A673 (cell line): ENCODE data around the gene C14orf132.

Experiments used
- EZH2 ChIP-seq: fragments of 200-600 bp; sonication (generic); IDR thresholded peaks from 2 replicates; pipeline ENCODE4 v1.6.1; 2017; ENCODE audit warnings: borderline replicate concordance, low read depth, mild to moderate bottlenecking, mixed read lengths, antibody characterized with exemption, low read length; ENCODE audit not compliant: poor library complexity, severe bottlenecking
- TF ChIP-seq, protein P1 (sequence below): fragments of 300-800, 200-600 bp; sonication (generic); conservative IDR thresholded peaks from 2 replicates; pipeline ENCODE4 v1.5.1; 2017; ENCODE audit warnings: low read depth, mild to moderate bottlenecking, antibody characterized with exemption, low read length, moderate library complexity, mixed read lengths

GRCh38 chr14:96108061-96108795 lies 69.1 kb downstream of the C14orf132 start:
- TF ChIP-seq, protein P1, sequence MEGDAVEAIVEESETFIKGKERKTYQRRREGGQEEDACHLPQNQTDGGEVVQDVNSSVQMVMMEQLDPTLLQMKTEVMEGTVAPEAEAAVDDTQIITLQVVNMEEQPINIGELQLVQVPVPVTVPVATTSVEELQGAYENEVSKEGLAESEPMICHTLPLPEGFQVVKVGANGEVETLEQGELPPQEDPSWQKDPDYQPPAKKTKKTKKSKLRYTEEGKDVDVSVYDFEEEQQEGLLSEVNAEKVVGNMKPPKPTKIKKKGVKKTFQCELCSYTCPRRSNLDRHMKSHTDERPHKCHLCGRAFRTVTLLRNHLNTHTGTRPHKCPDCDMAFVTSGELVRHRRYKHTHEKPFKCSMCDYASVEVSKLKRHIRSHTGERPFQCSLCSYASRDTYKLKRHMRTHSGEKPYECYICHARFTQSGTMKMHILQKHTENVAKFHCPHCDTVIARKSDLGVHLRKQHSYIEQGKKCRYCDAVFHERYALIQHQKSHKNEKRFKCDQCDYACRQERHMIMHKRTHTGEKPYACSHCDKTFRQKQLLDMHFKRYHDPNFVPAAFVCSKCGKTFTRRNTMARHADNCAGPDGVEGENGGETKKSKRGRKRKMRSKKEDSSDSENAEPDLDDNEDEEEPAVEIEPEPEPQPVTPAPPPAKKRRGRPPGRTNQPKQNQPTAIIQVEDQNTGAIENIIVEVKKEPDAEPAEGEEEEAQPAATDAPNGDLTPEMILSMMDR, result no peak
- no peak for TF ChIP-seq EZH2
